ENCODE data around the gene TBC1D25.

The TBC1D25 gene

GRCh38 chrX:48606091-48606490 is 66.6 kb downstream of the TBC1D25 start:
- no peak for DNase-seq

GRCh38 chrX:48611703-48612102 is 72.2 kb downstream of the TBC1D25 start:
- no peak for DNase-seq

Measured in activated CD8-positive, alpha-beta memory T cell treated with anti-CD3 and anti-CD28 coated beads, Interleukin-2, amount 50 U/mL, for 48 hours (primary cell).